ENCODE measurements around the gene LINGO3.

The LINGO3 gene

GRCh38 chr19:2259336-2259735 lies 48.6 kb downstream of the LINGO3 start:
- no peak for DNase-seq

Data from activated gamma-delta T cell treated with Interleukin-2 at 50 U/mL for 16 hours (primary cell).